M059J (cell line): ENCODE data around the gene MMRN2. TPM values are rescaled to one million over a fixed set of nuclear protein-coding genes. Genes with fewer than 3 reads are reported as not detected.

Experiments
- DNase-seq: peaks from one replicate; pipeline ENCODE4 v3.0.0-alpha.2; 2012; ENCODE audit warnings: low read depth
- total RNA-seq: library from RNA; depleted of rRNA; stranded (reverse); fragments of >200 nt; shearing (Covaris generic); gene quantifications from 2 replicates; pipeline ENCODE4 v1.2.3, GENCODE V29; 2014; rRNA removed

The MMRN2 gene
- total RNA-seq, 1 experiment from 2014 or later: 0.84 TPM

- peak; percentile 72 for DNase-seq
Measured at GRCh38 chr10:86888585-86889381, 68.6 kb downstream of the MMRN2 start.

Other genes with a start within 250 kb of the MMRN2 start
- gene BMPR1A, start 201.0 kb downstream of the MMRN2 start, total RNA-seq: 22.4 and 29.1 TPM in 2 replicates
- gene SNCG, start 984 bp upstream of the MMRN2 start, total RNA-seq: 3.2 and 5.5 TPM in 2 replicates
- 4.2 and 4.7 TPM in 2 replicates for gene ADIRF, start 10.9 kb upstream of the MMRN2 start, total RNA-seq
- gene FAM25A, start 62.7 kb upstream of the MMRN2 start, total RNA-seq: not detected in 2 replicates
- gene GLUD1, start 137.2 kb upstream of the MMRN2 start, total RNA-seq: 138 and 149 TPM in 2 replicates
- 19.7 and 20.9 TPM in 2 replicates for gene SHLD2, start 137.6 kb upstream of the MMRN2 start, total RNA-seq